Upper lobe of right lung (tissue), 1 donor: ENCODE measurements around the gene NEDD4L. TPM values are rescaled to one million over a fixed set of nuclear protein-coding genes. Genes with fewer than 3 reads are reported as not detected.

ENCODE experiments used
- ATAC-seq: fragments of 200-7000 bp; cut with Tn5 transposase; one replicate; pipeline ENCODE4 v1.9.1; 2020; ENCODE audit warnings: mild to moderate bottlenecking, moderate library complexity
- DNase-seq: peaks from one replicate; pipeline ENCODE4 v3.0.0-alpha.2; 2020
- H3K27ac ChIP-seq: fragments of 200-600 bp; one replicate; pipeline ENCODE4 v1.8.0; 2022
- H3K27me3 ChIP-seq: fragments of 200-600 bp; one replicate; pipeline ENCODE4 v1.8.0; 2022; ENCODE audit warnings: mild to moderate bottlenecking
- H3K36me3 ChIP-seq: fragments of 200-600 bp; one replicate; pipeline ENCODE4 v1.8.0; 2022
- H3K4me1 ChIP-seq: fragments of 200-600 bp; one replicate; pipeline ENCODE4 v1.8.0; 2022
- H3K4me3 ChIP-seq: fragments of 200-600 bp; one replicate; pipeline ENCODE4 v1.8.0; 2022; ENCODE audit warnings: mild to moderate bottlenecking
- H3K9me3 ChIP-seq: fragments of 200-600 bp; one replicate; pipeline ENCODE4 v1.8.0; 2022
- CTCF ChIP-seq: fragments of 200-600 bp; IDR thresholded peaks from one replicate; pipeline ENCODE4 v1.8.0; 2022; ENCODE audit warnings: antibody characterized with exemption
- intact Hi-C: fragments of 100-400 bp; cut with DNase I; formaldehyde crosslinking; loops from one replicate; pipeline ENCODE4 v1.11.0; 2022
- total RNA-seq: library from RNA; stranded (reverse); fragmentation: NEBNext Ultra II Directional; extraction: Animal tissue kit (Norgen Biotek cat#: 25700); gene quantifications from one replicate; pipeline ENCODE4 v1.2.1, GENCODE V29; 2021
- donor health status: DM: no; HTN: yes; CAD: no; lungs with severe emphysema.

Gene NEDD4L
- total RNA-seq, 1 donor from 2014 or later = 192 TPM

- TF ChIP-seq CTCF = no peak
- Histone ChIP-seq H3K36me3 (no peaks in the 10 kb centered on the region), H3K27ac (no peak overlapping the region), H3K27me3 (no peaks in the 10 kb centered on the region), H3K4me1 (peaks cover 28% of the 10 kb centered on the region), H3K9me3 (no peaks in the 10 kb centered on the region), H3K4me3 (no peak overlapping the region)
- no peak for ATAC-seq
- no peak for DNase-seq
- intact Hi-C loops = no loop called here
These were observed 49.3 kb downstream of the NEDD4L start for GRCh38 chr18:58093311-58093803.

- no peaks in the 10 kb centered on the region for H3K36me3 ChIP-seq
- DNase-seq (no peak), ATAC-seq (no peak)
- H3K4me1 ChIP-seq = peaks cover 23% of the 10 kb centered on the region
- no peaks in the 10 kb centered on the region for H3K9me3 ChIP-seq
- intact Hi-C loops = no loop called here
- no peak for TF ChIP-seq CTCF
- H3K4me3 ChIP-seq = no peak overlapping the region
- H3K27me3 ChIP-seq = no peaks in the 10 kb centered on the region
- no peak overlapping the region for H3K27ac ChIP-seq
These were observed 51.2 kb downstream of the NEDD4L start for GRCh38 chr18:58095222-58095621.

DNA sequence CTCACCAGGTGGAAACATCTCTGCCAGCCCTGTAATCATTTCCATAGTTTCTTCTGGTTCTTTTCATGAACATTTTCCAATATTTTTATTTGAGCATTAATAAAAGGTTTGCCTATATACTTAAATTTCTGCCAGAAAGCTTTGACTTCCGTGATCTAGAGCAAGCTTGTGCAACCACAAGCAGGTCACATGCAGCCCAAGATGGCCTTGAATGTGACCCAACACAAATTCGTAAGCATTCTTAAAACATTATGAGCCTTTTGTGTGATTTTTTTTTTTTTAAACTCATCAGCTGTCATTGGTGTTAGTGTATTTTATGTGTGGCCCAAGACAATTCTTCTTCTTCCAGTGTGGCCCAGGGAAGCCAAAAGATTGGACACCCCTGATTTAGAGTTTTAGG is 51.6 kb downstream of the NEDD4L start:
- Histone ChIP-seq H3K4me1 (peaks cover 23% of the 10 kb centered on the region), H3K27ac (no peak overlapping the region), H3K9me3 (no peaks in the 10 kb centered on the region), H3K36me3 (no peaks in the 10 kb centered on the region), H3K27me3 (no peaks in the 10 kb centered on the region), H3K4me3 (no peak overlapping the region)
- intact Hi-C loops = no loop called here
- no peak for TF ChIP-seq CTCF
- ATAC-seq = no peak
- no peak for DNase-seq

- Histone ChIP-seq H3K27me3 (no peaks in the 10 kb centered on the region), H3K36me3 (no peaks in the 10 kb centered on the region), H3K4me3 (no peak overlapping the region), H3K4me1 (peaks cover 15% of the 10 kb centered on the region), H3K27ac (peak overlapping the region; percentile 63), H3K9me3 (no peaks in the 10 kb centered on the region)
- ATAC-seq = no peak
- DNase-seq = no peak
- TF ChIP-seq CTCF = no peak
- intact Hi-C loops = no loop called here
These were observed 52.6 kb downstream of the NEDD4L start for GRCh38 chr18:58096658-58097057.

DNA sequence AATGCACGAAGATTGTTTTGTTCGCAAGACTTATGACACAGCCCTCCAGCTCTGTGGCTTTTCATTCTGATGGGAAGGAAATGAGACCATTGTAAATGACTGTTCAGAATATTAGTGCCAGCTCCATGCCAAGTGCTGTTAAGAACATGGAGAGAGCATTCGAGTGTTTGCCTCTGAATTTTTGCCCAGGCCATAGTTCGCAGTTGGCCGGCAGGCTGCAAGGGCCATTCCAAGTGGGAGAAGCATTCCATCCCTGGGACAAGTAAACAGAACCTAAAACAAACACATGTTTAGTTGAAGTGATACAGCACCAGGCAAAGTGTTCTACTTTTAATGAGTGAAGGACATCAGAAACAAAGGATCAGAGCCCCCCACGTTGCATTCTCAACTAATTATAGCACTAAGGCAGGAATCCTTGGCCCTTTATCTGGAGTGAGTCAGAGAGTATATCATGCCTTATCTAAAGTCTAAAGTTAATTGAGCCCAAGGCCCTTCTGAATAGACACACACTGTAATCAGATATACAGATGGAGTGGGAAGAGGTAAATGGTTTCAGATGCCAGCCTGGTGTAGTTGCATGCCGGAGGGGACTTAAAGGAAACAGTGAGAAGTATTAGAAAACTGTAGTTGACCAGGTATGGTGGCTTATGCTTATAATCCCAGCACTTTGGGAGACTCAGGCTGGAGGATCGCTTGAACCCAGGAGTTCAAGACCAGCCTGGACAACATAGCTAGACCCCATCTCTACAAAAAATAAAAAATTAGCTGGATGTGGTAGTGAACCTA is 53.3 kb downstream of the NEDD4L start:
- ATAC-seq (peak; percentile 90), DNase-seq (peak; percentile 74)
- Histone ChIP-seq H3K9me3 (no peaks in the 10 kb centered on the region), H3K36me3 (no peaks in the 10 kb centered on the region), H3K27ac (peak overlapping the region; percentile 63), H3K27me3 (no peaks in the 10 kb centered on the region), H3K4me3 (no peak overlapping the region), H3K4me1 (peaks cover 12% of the 10 kb centered on the region)
- intact Hi-C loops = no loop called here
- TF ChIP-seq CTCF = no peak

- Histone ChIP-seq H3K36me3 (no peaks in the 10 kb centered on the region), H3K27ac (no peak overlapping the region), H3K9me3 (no peaks in the 10 kb centered on the region), H3K4me1 (peaks cover 12% of the 10 kb centered on the region), H3K27me3 (no peaks in the 10 kb centered on the region), H3K4me3 (no peak overlapping the region)
- DNase-seq (no peak), ATAC-seq (no peak)
- TF ChIP-seq CTCF = no peak
- intact Hi-C loops = no loop called here
These were observed 53.8 kb downstream of the NEDD4L start for GRCh38 chr18:58097907-58098166.
